HCT116 (cell line): ENCODE results near the gene ANKHD1. TPM values are rescaled to one million over a fixed set of nuclear protein-coding genes. Genes with fewer than 3 reads are reported as not detected.

Experiments used
- ATAC-seq: fragments of 200-7000 bp; cut with Tn5 transposase; 2 replicates; pipeline ENCODE4 v1.9.1; 2020; ENCODE audit warnings: mild to moderate bottlenecking, moderate library complexity
- BruUV-seq: library from RNA; stranded (reverse); fragments of 400-500 nt; replicated peaks from 2 replicates; lab custom pipeline; 2021; lab: Mats Ljungman, UMichigan
- CTCF ChIA-PET: fragments of 300-600 bp; sonication (Branson Sonifier 250); formaldehyde crosslinking; loops from one replicate; lab custom pipeline; 2021; ENCODE audit warnings: antibody characterized with exemption; lab: Charles Lee
- POLR2A ChIA-PET: fragments of 300-600, 350-600 bp; sonication (Branson Sonifier 250); formaldehyde crosslinking; loops from one replicate; lab custom pipeline; 2021; ENCODE audit warnings: antibody characterized with exemption; lab: Charles Lee
- RAD21 ChIA-PET, 2 experiments: fragments of 300-600 bp; sonication (Branson Sonifier 250); formaldehyde crosslinking; loops; one replicate each; lab custom pipeline; 2023; ENCODE audit warnings: low total read pairs in 2 of 2; ENCODE audit not compliant: uncharacterized antibody in 2 of 2, unreplicated experiment in 2 of 2, low non-redundant PET in 1 of 2; lab: Charles Lee
- DNase-seq: peaks from one replicate; pipeline ENCODE4 v3.0.0-alpha.2; 2010; ENCODE audit warnings: low read depth, low spot score
- H2AFZ ChIP-seq: fragments of 200-600 bp; shearing (Covaris generic), sonication (generic); 2 replicates; pipeline ENCODE4 v1.6.1; 2017; ENCODE audit warnings: low read depth, mixed run types, mixed read lengths, antibody characterized with exemption, low read length; ENCODE audit not compliant: poor library complexity, severe bottlenecking
- H3K27ac ChIP-seq: 2 replicates; pipeline ENCODE4 v1.5.1; 2012; ENCODE audit warnings: low read depth, low read length
- H3K27me3 ChIP-seq: fragments of 200-600 bp; sonication (generic); 2 replicates; pipeline ENCODE4 v1.6.1; 2016; ENCODE audit warnings: mixed run types, low read length, mixed read lengths; ENCODE audit not compliant: insufficient read depth
- H3K36me3 ChIP-seq, 2 experiments: fragments of 200-500 bp in 1 of 2; fragments of 200-600 bp in 1 of 2; sonication (Bioruptor generic) in 1 of 2; sonication (generic) in 1 of 2; 2 replicates each; pipeline versions ENCODE4 v1.5.1 to v1.6.1; 2014 to 2016; ENCODE audit warnings: low read length in 2 of 2, inconsistent platforms in 1 of 2, mixed read lengths in 1 of 2, mixed run types in 1 of 2; ENCODE audit not compliant: insufficient read depth in 2 of 2, control insufficient read depth in 1 of 2
- H3K4me1 ChIP-seq, 2 experiments: fragments of 200-600 bp in 1 of 2; sonication (generic) in 1 of 2; 2 replicates each; pipeline versions ENCODE4 v1.5.1 to v1.6.1; 2012 to 2017; ENCODE audit warnings: low read length in 2 of 2, inconsistent platforms in 1 of 2, mild to moderate bottlenecking in 1 of 2, mixed read lengths in 1 of 2, mixed run types in 1 of 2, moderate library complexity in 1 of 2; ENCODE audit not compliant: insufficient read depth in 2 of 2, control insufficient read depth in 1 of 2
- H3K4me2 ChIP-seq: fragments of 200-600 bp; sonication (generic); 2 replicates; pipeline ENCODE4 v1.6.1; 2017; ENCODE audit warnings: mixed run types, low read length, mixed read lengths
- H3K4me3 ChIP-seq, 2 experiments: fragments of 200-600 bp in 1 of 2; sonication (generic) in 1 of 2; replicated peaks in 1 of 2; 2 replicates each; pipeline ENCODE4 v1.5.1; 2011 to 2016; ENCODE audit warnings: low read length in 2 of 2, control low read depth in 1 of 2, low read depth in 1 of 2, mild to moderate bottlenecking in 1 of 2, mixed read lengths in 1 of 2, mixed run types in 1 of 2
- H3K79me2 ChIP-seq: fragments of 200-600 bp; sonication (generic); 2 replicates; pipeline ENCODE4 v1.6.1; 2017; ENCODE audit warnings: mild to moderate bottlenecking, mixed run types, low read length, moderate library complexity, mixed read lengths; ENCODE audit not compliant: insufficient read depth
- H3K9ac ChIP-seq: fragments of 200-600 bp; sonication (generic); 2 replicates; pipeline ENCODE4 v1.6.1; 2016; ENCODE audit warnings: low read length, mixed read lengths
- H3K9me2 ChIP-seq: fragments of 200-600 bp; sonication (generic), shearing (Covaris generic); 2 replicates; pipeline ENCODE4 v1.6.1; 2017; ENCODE audit warnings: mixed run types, mild to moderate bottlenecking, moderate library complexity; ENCODE audit not compliant: insufficient read depth
- H3K9me3 ChIP-seq, 2 experiments: fragments of 200-500 bp in 1 of 2; fragments of 200-600 bp in 1 of 2; sonication (Bioruptor generic) in 1 of 2; sonication (generic) in 1 of 2; 2 replicates each; pipeline ENCODE4 v1.6.1; 2014 to 2017; ENCODE audit warnings: low read length in 2 of 2, mixed read lengths in 2 of 2, inconsistent platforms in 1 of 2, low read depth in 1 of 2, mild to moderate bottlenecking in 1 of 2, mixed run types in 1 of 2, moderate library complexity in 1 of 2; ENCODE audit not compliant: control insufficient read depth in 1 of 2, insufficient read depth in 1 of 2
- H4K20me1 ChIP-seq: fragments of 200-600 bp; sonication (generic), shearing (Covaris generic); 2 replicates; pipeline ENCODE4 v1.6.1; 2017; ENCODE audit warnings: mixed run types, mild to moderate bottlenecking, moderate library complexity; ENCODE audit not compliant: insufficient read depth
- CBX3 ChIP-seq: IDR thresholded peaks from 2 replicates; pipeline ENCODE4 v1.6.1; 2012; ENCODE audit warnings: low read depth
- CEBPB ChIP-seq: IDR thresholded peaks from 2 replicates; pipeline ENCODE4 v1.6.1; 2012; ENCODE audit warnings: low read depth
- CTCF ChIP-seq, 3 experiments: fragments of 200-600 bp in 1 of 3; sonication (generic) in 1 of 3; IDR thresholded peaks in 2 of 3; conservative IDR thresholded peaks in 1 of 3; 2 replicates each; pipeline ENCODE4 v1.5.1; 2012 to 2017; ENCODE audit warnings: low read depth in 2 of 3, low read length in 2 of 3, antibody characterized with exemption in 1 of 3, borderline replicate concordance in 1 of 3, control low read depth in 1 of 3, mild to moderate bottlenecking in 1 of 3, mixed read lengths in 1 of 3, mixed run types in 1 of 3, moderate library complexity in 1 of 3; ENCODE audit not compliant: insufficient read depth in 1 of 3
- EGR1 ChIP-seq: IDR thresholded peaks from 2 replicates; pipeline ENCODE4 v1.6.1; 2012; ENCODE audit warnings: low read depth
- ELF1 ChIP-seq: IDR thresholded peaks from 2 replicates; pipeline ENCODE4 v1.6.1; 2012; ENCODE audit warnings: low read depth, borderline replicate concordance
- EZH2 ChIP-seq: fragments of 200-600 bp; sonication (generic); IDR thresholded peaks from 2 replicates; pipeline ENCODE4 v1.6.1; 2017; ENCODE audit warnings: antibody characterized with exemption, mixed run types
- FOSL1 ChIP-seq: IDR thresholded peaks from 2 replicates; pipeline ENCODE4 v1.6.1; 2012; ENCODE audit warnings: low read depth
- JUND ChIP-seq: IDR thresholded peaks from 2 replicates; pipeline ENCODE4 v1.6.1; 2012
- MAX ChIP-seq: IDR thresholded peaks from 2 replicates; pipeline ENCODE4 v1.6.1; 2012
- POLR2A ChIP-seq: IDR thresholded peaks from 2 replicates; pipeline ENCODE4 v1.7.0; 2011; ENCODE audit warnings: borderline replicate concordance; ENCODE audit not compliant: insufficient read depth, insufficient read length; ENCODE audit errors: extremely low read depth
- POLR2AphosphoS5 ChIP-seq: IDR thresholded peaks from 2 replicates; pipeline ENCODE4 v1.6.1; 2011; ENCODE audit warnings: mild to moderate bottlenecking, low read depth, low read length, moderate library complexity
- RAD21 ChIP-seq: IDR thresholded peaks from 2 replicates; pipeline ENCODE4 v1.6.1; 2012; ENCODE audit warnings: low read depth, mild to moderate bottlenecking
- REST ChIP-seq: IDR thresholded peaks from 2 replicates; pipeline ENCODE4 v1.6.1; 2012; ENCODE audit warnings: low read depth
- SP1 ChIP-seq: IDR thresholded peaks from 2 replicates; pipeline ENCODE4 v1.6.1; 2012; ENCODE audit warnings: low read depth
- SRF ChIP-seq: IDR thresholded peaks from 2 replicates; pipeline ENCODE4 v1.6.1; 2012; ENCODE audit warnings: low read depth
- TCF7L2 ChIP-seq: IDR thresholded peaks from 2 replicates; pipeline ENCODE4 v1.7.0; 2011; ENCODE audit warnings: borderline replicate concordance, inconsistent platforms; ENCODE audit not compliant: insufficient read depth, insufficient read length; ENCODE audit errors: extremely low read depth
- YY1 ChIP-seq: IDR thresholded peaks from 2 replicates; pipeline ENCODE4 v1.6.1; 2011; ENCODE audit warnings: low read length, low read depth, moderate library complexity, mild to moderate bottlenecking; ENCODE audit not compliant: insufficient replicate concordance; ENCODE audit errors: extremely low read depth
- ZBTB33 ChIP-seq: IDR thresholded peaks from 2 replicates; pipeline ENCODE4 v1.6.1; 2011; ENCODE audit warnings: mild to moderate bottlenecking, low read length, moderate library complexity; ENCODE audit not compliant: insufficient replicate concordance; ENCODE audit errors: extremely low read depth
- ZFX ChIP-seq: fragments of 450-650 bp; IDR thresholded peaks from 2 replicates; pipeline ENCODE4 v1.6.1; 2017
- ZNF274 ChIP-seq: fragments of 200-500 bp; sonication (Bioruptor generic); IDR thresholded peaks from 2 replicates; pipeline ENCODE4 v1.6.1; 2014; ENCODE audit warnings: mild to moderate bottlenecking, low read depth, low read length, inconsistent platforms
- intact Hi-C: fragments of 100-400 bp; cut with micrococcal nuclease; formaldehyde crosslinking; loops from 2 replicates; pipeline ENCODE4 v1.10.0; 2022
- total RNA-seq: library from RNA; stranded (reverse); gene quantifications from one replicate; pipeline ENCODE4 v1.2.1, GENCODE V29; 2021; ENCODE audit not compliant: unreplicated experiment

The ANKHD1 gene
- total RNA-seq, 1 experiment from 2014 or later = 80.8 TPM

- Histone ChIP-seq H3K9ac (no peak overlapping the region), H2AFZ (no peak overlapping the region), H3K9me3 (no peaks in the 10 kb centered on the region), H3K27me3 (no peaks in the 10 kb centered on the region), H3K79me2 (peaks cover 97% of the 10 kb centered on the region), H4K20me1 (peaks cover 34% of the 10 kb centered on the region), H3K4me1 (peaks cover 0 to 5% of the 10 kb centered on the region in 2 experiments; a peak in 1 of 4 replicates), H3K27ac (no peak overlapping the region), H3K36me3 (no peaks in the 10 kb centered on the region), H3K9me2 (no peaks in the 10 kb centered on the region), H3K4me3 (no peak overlapping the region), H3K4me2 (no peak overlapping the region)
- intact Hi-C loops = no loop called here
- DNase-seq (no peak), ATAC-seq (no peak)
- ChIA-PET CTCF (no interaction called here), RAD21 (no interaction called here), POLR2A (no interaction called here)
- BruUV-seq = no TSS peak
- TF ChIP-seq YY1 (no peak), CBX3 (no peak), EGR1 (no peak), ELF1 (no peak), RAD21 (no peak), FOSL1 (no peak), CEBPB (no peak), POLR2A (no peak), ZBTB33 (no peak), SRF (no peak), ZNF274 (no peak), MAX (no peak), SP1 (no peak), CTCF (IDR thresholded peaks at IDR 0.05 in 2 of 3, conservative IDR thresholded peaks at IDR 0.05 in 1 of 3; ENCODE audit: borderline replicate concordance in 1 of 3, insufficient read depth in 1 of 3, low read depth in 2 of 3, low read length in 2 of 3) (no peak), TCF7L2 (no peak), EZH2 (no peak), POLR2AphosphoS5 (no peak), REST (no peak), ZFX (no peak), JUND (no peak)
Observed at GRCh38 chr5:140413230-140413629, 11.6 kb downstream of the ANKHD1 start.
